GM15510 (cell line): ENCODE data around the gene PLCXD3.

ENCODE experiments used
- POLR2A ChIP-seq: IDR thresholded peaks from 3 replicates; pipeline ENCODE4 v1.6.1; 2011; ENCODE audit warnings: borderline replicate concordance; ENCODE audit not compliant: insufficient read length; ENCODE audit errors: extremely low read depth

Gene PLCXD3

DNA sequence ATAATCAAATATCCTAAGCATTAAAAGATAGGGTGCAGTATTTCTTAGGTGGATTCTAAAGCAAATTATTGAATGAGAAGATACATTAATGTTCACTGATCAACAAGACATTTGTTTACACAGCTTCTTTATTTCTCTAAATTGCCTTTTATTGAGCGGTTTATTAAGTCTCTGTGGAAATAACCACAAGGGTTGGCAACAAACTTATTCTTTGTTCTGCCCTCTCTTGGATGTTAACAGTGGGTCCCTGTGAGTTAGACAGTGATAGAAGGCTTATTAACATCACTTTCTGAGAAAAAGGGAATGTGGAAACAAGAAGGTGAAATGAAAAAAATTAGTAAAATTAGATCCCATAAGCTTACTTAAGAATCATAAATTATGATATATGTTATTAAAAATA is 214.3 kb downstream of the PLCXD3 start:
- no peak for TF ChIP-seq POLR2A

DNA sequence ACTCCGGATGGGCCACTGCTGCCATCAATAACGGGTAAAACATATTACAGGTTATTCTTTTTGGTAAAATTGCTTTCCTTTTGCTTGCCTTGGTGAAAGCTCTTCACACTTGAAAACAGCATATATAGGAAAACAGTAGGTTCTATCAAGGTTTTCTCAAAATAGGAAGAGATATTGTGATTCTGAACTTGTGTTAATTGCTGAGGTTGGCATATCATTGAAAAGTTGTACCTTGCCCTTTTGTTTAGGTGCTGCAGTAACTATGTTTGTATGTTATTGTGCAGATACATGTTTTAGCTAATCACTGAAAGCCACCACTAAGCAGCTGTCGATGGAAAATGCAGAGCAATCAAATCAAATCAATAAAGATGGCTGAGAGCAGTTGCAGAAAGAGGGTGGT is 219.1 kb downstream of the PLCXD3 start:
- TF ChIP-seq POLR2A = no peak

DNA sequence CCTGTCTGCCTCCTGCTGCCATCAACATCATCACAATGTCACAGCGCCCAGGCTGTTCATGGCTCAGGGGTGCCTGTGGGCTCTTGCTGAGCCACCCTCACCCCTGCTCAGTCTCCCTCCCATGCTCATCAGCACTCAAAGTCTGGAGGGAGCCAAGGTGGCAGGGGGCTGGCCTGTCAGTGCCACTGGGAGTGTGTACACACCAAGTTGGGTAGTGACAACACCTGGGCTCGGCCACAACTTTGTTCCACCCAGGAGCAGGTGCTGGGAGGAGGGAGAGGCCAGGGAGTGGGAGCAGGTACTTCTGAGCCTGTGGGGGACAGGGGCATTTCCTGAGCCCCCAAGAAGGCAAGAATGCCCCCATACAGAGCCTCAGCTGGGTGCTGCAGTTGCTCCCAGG is 219.6 kb downstream of the PLCXD3 start:
- TF ChIP-seq POLR2A = no peak

DNA sequence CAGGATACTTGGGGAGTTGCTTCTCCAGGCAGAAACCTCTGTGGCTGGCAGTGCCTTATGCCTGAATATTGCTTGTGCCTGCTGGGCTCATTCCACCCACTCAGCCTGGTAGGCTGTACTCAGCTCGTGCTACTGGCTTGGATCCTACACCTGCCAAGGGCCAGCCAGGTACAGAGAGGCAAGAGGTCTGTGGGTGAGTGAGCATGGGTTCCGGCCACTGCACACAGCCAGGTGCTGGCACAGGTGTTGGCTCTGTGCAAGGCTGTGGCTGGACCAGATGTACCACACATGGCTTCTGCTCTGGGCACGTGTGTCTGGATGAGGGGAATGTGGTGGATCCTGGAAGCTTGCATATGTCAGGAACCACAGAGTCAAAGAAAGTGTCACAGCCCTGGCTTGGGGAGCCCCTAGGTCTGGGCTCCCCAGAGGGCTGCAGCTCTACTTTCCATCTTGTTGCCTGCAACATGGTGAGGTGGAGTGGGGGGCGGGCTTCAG is 220.4 kb downstream of the PLCXD3 start:
- no peak for TF ChIP-seq POLR2A

DNA sequence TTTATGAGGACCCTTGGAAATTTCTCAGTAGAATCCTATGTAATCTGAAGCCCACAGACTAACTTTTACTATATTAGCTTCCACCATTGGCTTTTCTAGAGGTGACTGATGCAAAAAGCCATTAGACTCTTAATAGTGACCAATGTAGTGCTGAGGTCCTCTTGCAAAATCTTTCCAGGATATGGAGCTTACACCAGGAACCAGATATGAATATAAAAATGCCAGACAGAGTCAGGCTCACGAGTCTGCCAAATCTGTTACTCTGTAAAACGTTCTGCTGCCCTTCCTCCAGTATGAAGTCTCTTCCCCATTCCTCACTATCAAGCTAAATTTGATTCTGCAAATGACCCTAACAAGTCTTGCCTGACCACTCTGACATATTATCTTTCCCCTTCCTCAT is 223.7 kb downstream of the PLCXD3 start:
- TF ChIP-seq POLR2A = no peak

DNA sequence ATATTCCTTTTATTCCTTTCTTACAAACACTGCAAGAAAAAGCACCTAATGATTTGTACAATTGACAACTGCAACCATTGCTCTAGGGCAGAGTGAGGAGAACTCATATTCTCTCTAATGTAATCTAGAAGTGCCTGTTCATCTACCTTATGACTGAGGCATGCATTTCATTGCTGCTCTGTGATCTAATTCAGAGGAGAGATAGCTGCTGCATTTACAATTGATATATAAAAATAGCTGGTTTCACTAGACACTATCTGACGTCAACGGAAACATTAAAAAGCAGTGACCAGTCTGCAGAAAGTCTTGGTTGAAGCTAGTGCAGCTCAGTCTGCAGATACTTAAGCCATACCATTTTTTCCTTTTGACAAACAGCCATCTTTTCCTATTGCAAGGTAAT is 224.2 kb downstream of the PLCXD3 start:
- TF ChIP-seq POLR2A = no peak

DNA sequence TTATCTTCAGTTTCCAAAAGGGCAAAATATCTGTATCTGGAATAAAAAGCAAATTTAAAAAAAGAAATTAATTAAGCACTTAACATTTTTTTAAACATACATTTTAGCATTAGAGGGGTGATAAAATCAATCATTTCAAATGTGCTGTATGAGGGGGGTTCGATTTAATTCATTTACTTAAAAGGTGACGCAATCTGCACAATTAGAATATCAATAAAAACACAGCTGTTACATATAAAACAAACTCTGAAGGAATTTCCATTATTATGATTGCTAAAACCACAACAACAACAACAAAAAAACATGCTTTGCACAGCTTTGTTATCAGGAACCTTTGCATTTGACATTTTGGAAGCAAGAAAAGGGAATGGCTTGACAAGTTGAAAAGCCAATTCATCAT is 225.5 kb downstream of the PLCXD3 start:
- no peak for TF ChIP-seq POLR2A

DNA sequence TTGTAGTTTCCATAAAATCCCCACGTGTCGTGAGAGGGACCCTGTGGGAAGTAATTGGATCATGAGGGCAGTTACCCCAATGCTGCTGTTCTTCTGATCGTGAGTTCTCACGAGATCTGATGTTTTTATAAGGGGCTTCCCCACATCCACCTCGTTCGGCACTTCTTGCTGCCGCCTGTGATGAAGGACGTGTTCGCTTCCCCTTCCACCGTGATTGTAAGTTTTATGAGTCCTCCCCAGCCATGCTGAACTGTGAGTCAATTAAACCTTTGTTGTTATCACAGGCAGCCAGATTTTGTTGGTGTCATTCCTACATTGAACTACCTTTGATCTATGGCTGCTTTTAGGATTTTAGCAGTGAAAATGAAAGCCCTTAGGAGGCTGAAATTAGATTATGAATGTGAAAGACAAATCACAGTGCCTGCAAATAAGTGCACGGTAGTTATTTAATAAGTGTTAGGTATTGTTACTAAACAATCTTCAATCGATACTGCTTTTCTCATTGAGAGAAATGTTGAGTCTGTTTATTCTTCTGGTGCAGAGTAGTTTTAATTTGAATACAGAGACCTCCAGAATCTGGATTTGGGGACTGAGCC is 229.1 kb downstream of the PLCXD3 start:
- no peak for TF ChIP-seq POLR2A

DNA sequence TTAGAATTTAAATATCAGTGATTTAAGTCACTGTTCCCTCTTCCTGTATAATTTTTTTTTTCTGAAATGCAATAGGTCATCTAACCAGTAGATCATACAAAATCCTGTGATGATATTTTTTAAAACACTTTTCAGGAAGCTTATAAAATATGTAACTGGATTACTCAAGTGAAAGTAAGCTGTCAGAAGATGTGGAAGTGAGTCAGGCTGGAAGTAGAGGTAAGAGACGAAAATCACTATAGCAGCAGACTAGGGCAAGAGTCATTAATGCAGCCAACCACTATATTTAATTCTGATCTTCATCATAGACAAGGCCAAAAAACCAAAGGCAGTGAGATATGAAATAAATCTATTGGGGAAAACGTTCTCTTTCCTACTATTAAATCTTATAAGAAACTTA is 231.4 kb downstream of the PLCXD3 start:
- TF ChIP-seq POLR2A = no peak

DNA sequence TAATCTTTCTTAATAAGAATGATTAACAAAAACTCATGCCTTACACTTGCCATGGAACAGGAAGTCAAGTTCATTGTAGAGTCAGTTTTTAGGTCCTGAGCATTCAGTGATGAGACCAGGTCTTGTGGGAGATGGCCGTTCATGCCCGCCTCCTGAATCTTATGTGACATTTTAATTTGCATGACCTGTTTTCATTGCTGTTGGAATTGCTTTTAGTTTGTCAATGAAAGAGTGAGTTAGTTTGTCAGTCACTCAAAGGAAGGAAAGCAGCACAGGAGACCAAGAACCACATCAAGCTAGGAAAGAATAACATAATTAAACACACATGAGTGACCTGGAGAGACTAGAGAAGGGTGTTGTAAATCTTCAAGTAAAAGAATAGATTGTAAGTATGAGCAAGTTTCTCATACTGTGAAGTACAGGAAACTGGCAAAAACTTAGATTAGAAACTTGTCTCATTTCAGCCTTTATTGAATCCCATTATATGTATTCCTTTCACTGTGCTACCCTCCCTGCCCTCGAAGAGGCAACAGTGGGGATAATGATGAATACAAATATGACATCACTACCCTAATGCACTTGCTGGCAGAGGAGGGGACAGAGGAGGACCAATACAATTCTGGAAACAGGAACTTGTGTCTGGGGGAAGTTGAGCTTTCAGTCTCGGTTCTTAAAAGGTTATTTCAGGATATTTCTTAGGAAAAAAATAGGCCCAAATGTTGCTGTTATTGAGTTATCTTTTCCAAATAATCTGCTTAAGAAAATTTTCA is 232.7 kb downstream of the PLCXD3 start:
- no peak for TF ChIP-seq POLR2A

DNA sequence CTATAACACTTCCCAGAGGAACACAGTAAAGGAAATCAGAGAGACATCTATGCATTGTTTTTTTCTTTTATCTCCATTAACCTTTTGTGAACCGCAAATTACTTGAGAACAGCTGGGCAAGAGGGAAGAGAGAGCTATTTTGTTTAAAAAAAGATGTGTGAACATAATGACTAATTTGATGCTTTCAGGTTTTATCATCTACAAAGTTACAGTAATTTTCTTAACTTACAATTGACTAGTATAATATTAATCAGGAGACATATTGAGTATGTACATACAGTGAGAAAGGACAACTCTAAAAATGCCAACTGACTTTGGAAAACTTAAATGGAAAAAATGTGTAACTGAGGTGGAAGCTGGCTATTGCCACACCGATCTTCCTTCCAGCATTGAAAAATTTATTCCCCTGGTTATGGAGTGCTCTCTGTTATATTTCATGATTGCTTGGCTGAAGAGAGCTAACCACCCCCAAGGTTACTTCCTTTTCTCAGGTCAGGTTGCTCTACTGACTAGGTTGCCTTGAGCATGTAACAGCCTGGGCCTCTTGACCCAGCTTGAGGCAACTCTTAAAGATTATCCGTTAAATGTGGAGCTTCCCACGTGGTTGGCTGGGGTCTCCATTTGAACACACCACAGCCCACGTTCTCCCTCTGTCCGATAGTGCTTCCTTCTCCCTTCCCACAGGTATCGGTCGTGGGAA is 234.4 kb downstream of the PLCXD3 start:
- no peak for TF ChIP-seq POLR2A

DNA sequence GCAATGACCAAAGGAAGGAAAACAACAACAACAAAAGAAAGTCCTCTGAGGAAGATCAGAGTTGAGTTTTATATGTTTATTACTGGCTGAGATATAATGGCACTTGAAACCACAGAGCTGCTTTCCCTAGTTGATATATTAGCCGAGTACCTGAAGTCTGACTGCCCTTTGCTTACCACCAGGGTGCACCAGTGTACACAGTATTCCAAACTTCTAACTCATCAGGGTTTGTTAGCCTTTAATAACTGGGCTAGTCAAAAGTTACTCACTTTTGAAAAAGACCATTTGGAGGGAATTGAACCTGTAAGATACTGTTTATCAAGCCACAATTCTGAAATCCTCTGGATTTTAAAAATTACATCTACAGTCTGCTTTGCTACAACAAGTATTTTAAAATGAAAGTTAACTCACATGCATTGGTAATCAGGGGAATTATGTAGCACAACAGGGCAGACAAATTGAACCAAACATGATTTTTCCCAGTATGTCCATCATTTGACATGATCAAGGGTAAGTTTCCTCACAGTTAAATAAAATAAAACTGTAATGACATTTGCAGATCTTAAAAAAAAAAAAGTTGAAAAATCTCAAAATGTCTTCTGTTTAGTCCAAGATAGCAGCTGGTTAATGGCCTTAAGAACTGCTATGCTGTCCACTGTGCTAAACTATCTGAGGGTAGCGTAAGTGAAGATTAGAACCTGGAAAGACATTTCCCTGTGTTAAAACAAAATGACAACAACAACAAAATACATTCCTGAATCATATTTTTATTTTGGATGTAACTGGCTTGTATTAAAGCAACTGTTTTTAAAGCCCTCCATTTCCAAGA is 239.8 kb downstream of the PLCXD3 start:
- no peak for TF ChIP-seq POLR2A

- TF ChIP-seq POLR2A = no peak
These were observed 241.5 kb downstream of the PLCXD3 start for GRCh38 chr5:41268894-41269293.

- TF ChIP-seq POLR2A = no peak
These were observed 244.0 kb downstream of the PLCXD3 start for GRCh38 chr5:41266377-41266776.

GRCh38 chr5:41264019-41264418 is 246.4 kb downstream of the PLCXD3 start:
- TF ChIP-seq POLR2A = no peak
